HG03139 (cell line): Measurements from ENCODE around the gene CPSF3.

Experiments used
- ATAC-seq: cut with Tn5 transposase; IDR thresholded peaks from one replicate; pipeline ENCODE4 v1.9.1; 2021; ENCODE audit not compliant: unreplicated experiment

CPSF3 gene

DNA sequence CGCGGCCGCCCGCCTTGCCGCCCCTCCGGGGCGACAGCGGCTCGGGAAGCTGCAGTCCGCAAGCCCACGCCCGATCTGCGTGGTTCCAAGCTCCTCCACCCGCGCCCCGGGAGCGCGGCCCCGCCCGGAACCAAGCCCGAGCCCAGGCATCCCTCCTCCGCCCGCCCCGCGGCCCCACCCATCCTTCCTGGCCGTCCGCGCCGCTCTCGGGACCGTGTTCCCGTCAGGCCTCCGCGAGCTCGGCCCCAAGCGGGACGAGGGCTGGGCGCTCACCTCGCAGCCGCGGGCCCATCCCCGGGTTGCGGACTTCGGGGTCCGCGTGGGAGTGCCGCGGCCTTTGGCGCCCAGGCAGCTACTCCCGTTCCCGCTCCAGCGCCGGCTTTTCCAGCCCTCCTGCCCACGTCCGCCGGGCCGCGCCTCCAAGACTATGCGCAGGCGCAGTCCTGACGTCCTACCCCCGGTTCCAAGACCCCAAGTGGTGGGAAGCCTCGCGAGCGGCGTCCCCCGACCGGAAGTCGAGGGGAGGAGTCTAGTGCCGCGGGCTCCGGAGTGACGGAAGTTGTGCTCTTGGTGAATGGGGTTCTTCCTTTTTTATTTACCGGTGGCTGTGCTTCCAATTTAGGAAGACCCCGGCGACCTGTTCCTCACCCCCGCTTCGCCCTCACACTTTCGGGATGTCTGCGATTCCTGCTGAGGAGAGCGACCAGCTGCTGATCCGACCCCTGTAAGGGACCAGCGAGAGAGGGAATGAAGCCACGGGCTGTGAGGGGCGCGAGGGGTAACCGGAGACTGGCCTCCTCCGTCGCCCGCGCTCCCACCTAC, at the start of gene CPSF3, which contains the start of gene ITGB1BP1:
TSS of gene CPSF3 (plus strand) at position 555 of the 822 bp plus-strand sequence. CDS start at position 675, 120 bp downstream.
TSS of gene ITGB1BP1 (minus strand) at position 429 of the 822 bp plus-strand sequence. CDS start 4,831 bp downstream, outside the sequence.
- ATAC-seq, result peak; percentile 69

DNA sequence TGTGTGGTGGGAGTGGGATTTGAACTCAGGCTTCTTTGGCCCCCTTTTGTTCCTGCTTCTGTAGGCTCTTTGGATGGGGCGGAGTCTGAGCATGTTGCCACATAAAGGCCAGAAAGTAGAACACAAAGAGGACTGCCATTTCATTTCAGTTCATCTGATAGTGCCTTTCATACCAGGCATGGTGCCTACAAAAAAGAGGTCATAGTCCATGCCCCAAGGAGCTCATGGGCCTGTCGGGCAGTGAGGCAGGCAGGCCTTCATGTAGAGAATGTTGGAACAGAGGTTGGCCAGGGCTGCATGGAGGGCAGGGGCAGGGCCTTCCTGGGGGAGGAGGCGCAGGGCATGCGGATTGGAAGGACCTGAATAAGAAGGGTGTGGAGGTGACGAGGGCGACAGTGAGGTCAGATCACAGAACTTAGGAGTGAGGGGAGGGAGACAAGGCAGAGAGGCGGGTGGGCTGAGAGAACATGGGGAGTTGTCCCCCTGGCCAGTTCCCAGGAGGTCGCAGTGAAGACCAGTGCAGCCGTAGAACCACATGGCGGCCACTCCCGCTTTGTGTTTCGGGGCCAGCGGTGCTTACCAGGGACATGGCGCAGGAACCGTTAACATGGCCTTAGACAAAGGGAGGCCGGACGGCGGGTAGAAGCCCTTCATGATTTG, 49.3 kb upstream of the CPSF3 start:
- no peak for ATAC-seq

DNA sequence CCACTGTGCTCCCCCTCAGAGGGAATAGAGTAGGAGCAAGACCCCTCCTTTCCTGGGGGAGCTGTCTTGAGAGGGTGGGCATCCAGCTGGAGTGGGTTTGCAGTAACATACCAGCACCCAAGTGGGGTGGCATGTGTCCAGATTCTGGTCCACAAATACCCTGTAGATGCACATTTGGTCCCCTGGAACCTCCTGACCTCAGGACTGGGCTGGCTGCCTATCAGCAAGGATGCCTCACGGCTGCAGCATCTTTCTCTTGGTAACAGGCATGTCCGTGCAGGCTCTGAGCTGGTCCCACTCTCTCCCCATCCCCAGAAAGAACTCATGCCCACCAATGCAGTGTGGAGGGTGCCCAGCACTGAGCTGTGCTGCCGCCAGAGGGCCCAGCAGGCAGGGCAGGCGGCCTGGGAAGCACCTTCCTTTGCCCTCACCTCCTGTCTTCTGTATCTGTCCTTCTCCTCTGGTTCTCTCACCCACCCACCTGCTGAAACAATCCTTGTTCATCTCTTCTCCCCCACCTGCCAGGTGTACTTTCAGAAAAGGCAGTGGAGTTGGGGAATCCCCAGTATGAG, 47.5 kb upstream of the CPSF3 start:
- ATAC-seq, result no peak

DNA sequence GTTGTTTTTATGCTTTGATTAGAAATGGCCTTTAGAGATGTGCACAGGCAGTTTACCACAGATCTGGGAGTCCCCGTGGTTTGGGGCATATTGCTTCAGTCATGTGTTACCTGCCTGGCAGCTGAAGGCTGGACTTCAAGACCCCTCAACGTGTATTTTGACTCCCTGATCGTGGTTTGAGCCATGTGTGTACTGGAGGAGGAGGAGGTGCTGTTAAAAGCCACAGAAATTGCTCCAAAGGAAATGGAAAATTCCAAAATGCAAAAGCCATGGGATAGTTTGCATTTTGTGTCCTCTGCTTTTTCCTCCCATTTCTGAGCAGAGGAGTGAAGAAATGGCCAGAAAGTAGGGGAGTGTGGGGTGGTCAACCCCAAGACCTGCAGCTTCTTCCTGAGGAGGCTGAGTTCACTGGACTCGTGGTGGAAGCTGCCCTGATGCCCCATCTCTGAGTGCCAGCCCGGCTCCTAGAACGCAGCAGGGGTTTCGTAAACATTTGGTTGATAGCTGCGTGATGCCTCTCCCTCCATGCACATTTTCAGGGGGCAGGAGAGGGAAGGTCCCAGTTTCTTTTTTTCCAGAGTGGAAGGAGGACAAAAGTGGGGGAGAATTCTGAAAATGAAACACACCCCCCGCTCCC, 45.9 kb upstream of the CPSF3 start:
- ATAC-seq, result no peak

- no peak for ATAC-seq
These were observed 44.7 kb upstream of the CPSF3 start for GRCh38 chr2:9378433-9379390.

DNA sequence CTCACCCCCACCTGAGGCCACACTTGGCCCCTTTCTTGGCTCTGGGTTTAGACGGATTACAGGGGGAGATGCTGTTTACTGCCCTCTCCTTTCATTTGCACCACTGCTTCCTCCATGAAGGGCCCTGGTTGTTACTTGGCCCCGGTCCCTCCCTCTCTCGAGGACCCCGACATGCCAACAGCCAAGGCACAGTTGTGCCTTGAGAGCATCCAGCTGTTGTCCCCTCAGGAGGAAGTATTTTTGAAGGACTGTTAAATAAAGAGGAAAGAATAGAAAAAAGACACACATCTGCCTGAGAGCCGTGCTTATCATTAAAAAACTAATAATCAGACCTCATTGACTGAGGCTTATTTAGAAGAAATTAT, 44.1 kb upstream of the CPSF3 start:
- ATAC-seq, result no peak

DNA sequence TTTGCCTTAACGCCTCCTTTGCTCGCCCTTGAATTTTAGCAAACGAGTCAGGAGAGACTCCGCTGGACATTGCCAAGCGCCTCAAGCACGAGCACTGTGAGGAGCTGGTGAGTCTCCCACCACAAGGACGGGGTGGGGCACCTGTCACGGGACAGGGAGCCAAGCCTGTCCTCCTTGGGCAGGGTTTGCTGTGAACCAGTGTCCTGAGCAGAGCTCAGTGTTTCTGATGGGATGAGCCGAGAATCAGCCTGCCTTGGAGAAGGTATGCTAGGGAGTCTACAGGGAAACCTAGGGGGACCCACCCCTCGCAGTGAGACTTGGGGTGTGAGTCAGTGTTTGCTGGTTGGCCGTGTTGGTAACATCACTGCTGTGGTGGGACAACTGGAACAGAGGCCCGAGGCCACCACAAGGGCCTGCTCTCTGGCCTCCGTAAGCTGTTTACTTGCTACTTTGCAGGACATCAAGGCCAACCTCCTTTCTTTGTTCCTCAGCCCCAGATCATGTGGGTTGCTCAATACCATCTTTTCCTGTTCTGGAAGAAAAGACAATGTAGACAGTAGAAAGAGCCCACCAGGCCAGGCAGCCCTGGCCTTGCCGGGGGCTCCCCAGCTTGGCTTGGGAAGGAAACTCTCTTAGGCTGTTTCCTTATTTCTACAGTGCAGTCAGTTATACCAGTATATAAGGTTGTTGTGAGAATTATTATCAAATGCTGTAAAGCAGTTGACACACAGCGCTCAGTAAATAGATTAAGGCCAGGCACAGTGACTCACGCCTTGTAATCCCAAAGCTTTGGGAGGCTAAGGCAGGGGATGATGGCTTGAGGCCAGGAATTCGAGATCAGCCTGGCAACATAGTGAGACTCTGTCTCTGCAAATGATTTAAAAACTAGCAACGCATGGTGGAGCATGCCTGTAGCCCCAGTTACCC, 42.5 kb upstream of the CPSF3 start:
- no peak for ATAC-seq

- ATAC-seq, result no peak
These were observed 40.7 kb upstream of the CPSF3 start for GRCh38 chr2:9382604-9383235.

DNA sequence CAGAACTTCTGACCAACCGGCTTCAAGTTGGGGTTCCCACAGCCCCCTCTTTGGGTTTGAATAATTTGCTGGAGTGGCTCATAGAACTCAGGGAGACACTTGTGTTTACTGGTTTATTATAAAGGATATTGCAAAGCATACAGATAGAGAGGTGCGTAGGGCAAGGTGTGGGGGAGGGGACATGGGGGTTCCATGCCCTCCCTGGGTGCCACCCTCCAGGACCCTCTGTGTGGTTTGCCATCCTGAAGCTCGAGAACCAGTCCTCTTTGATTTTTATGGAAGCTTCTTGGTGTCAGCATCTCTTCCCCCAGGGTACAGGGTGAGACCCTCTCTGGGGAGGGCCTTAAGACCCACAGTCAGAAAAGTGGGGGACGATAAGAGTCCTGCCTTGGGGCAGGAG, 38.9 kb upstream of the CPSF3 start:
- no peak for ATAC-seq

GRCh38 chr2:9385841-9386240, 37.6 kb upstream of the CPSF3 start:
- ATAC-seq, result no peak

- ATAC-seq, result no peak
These were observed 35.2 kb upstream of the CPSF3 start for GRCh38 chr2:9388199-9388681.

DNA sequence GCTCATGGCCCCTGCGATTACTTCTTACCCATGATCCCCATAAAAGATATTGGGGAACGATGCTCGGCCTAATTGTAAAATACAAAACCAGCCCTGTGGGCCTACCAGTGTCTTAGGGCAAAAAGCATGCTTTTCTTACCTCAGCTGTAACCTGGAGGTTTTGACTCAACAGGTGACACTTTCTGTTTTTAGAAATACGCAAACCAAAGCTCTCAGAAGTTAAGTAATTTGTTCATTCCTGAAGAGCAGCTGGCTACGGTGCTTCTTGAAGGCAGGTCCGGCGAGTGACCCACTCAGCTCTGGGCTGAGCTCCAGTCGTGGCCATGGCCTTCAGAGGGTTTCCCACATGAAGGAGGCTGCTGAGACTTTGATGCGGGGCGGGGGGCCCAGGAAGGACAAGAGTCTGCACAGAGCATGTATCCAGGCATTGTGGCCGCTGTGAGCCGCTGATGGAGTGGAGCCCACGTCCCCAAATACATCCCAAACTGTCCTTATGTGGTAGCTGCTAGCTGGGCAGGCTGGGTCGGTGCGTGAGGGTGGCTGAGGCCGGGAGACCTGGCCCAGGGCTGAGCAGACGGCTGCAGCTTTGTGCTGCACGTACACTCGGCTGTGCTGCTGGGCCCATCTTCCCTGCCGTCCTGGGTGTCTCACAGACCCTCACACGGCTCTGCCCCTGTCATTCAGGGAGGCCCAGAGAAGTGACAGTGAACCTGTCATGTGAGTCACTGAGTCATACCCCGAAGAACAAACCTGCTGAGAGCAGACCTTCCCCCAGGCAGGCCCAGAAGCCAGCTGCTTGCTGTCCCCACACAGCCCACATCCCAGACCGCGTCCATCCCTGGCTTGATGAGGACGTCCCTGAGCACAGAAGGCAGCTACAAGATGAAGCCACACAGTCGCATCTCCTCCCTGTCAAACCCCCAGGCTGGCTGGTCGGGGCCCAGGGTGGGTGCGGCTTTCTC, 34.2 kb upstream of the CPSF3 start:
- ATAC-seq, result no peak

GRCh38 chr2:9390151-9390850, 33.2 kb upstream of the CPSF3 start:
- no peak for ATAC-seq

DNA sequence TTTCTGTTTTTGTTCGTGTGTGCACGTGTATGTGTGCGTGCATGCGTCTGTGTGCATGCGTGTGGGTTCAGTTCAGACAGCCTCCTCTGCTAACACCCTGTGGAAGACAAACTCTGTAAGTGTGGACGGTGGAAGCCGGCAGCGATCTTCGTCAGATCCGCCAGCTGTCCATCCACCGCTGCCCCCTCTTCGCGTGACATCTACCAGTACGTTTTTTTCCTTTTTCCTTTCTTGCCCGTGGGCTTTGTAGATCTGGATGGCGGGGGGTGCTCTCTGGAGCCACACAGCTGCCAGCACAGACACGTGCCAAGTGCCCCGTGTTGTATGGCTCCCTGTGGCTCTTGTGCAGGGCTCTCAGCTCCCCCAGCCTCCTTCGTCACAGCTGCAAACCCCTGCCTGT, 32.5 kb upstream of the CPSF3 start:
- no peak for ATAC-seq

DNA sequence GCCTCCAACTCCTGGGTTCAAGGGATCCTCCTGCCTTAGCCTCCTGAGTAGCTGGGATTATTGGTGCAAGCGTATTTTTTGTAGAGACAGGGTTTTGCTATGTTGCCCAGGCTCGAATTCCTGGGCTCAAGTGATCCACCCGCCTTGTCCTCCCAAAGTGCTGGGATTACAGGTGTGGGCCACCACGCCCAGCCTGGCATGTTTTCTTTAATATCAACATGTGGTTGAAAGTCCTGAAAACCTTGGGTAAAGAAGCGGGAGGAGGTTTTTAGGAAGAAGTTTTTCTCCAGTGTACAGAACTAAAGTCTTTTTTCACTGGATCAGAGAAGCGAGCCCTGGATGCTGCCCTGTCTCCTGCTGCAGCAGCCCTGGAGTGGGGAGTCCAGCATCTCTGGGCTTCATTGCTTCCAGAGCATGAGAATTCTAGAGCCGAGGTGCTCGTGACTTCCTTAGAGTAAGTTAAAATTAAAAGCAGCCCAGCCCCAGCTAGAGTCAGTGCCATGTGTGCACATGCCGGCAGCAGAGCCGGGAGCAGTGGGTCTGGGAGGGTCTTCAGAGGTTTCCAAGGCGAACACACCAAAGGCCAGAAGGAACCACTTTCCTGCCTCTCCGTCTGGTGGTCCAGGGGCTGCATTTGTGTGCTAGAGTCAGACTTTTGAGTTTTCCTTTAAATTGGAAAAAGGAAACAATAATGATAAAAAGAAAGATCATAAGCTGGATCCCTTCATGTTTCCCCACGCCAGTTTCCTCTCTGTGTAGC, 31.3 kb upstream of the CPSF3 start:
- ATAC-seq, result no peak
